PC-9 (cell line): ENCODE results near the gene ARHGEF9.

ENCODE experiments used
- EZH2 ChIP-seq: fragments of 200-600 bp; sonication (generic); IDR thresholded peaks from 2 replicates; pipeline ENCODE4 v1.8.0; 2017; ENCODE audit warnings: antibody characterized with exemption, low read depth
- TF ChIP-seq, protein P1 (sequence below): fragments of 200-600 bp; sonication (generic); conservative IDR thresholded peaks from 2 replicates; pipeline ENCODE4 v1.6.1; 2017; ENCODE audit warnings: mixed run types, antibody characterized with exemption, mild to moderate bottlenecking, moderate library complexity

DNA sequence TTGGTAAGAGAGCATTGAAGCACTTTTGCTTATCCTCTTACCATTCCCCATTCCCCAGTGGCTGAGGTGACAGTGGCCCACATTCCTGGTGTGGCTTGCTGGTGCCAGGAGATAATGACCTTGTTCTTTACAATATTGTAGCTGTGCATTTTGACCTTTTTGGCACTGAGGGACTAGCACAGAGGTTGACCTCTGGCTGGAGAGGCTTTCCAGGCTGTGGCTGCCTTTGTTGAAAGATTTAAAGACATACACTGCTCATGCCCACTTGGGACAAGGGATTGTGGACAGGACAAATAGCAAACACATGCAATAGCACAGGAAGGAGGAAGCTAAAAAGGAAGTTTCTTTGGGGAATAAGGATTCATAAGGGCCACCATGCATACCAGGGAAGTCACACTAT, 65.4 kb downstream of the ARHGEF9 start:
- TF ChIP-seq, protein P1, sequence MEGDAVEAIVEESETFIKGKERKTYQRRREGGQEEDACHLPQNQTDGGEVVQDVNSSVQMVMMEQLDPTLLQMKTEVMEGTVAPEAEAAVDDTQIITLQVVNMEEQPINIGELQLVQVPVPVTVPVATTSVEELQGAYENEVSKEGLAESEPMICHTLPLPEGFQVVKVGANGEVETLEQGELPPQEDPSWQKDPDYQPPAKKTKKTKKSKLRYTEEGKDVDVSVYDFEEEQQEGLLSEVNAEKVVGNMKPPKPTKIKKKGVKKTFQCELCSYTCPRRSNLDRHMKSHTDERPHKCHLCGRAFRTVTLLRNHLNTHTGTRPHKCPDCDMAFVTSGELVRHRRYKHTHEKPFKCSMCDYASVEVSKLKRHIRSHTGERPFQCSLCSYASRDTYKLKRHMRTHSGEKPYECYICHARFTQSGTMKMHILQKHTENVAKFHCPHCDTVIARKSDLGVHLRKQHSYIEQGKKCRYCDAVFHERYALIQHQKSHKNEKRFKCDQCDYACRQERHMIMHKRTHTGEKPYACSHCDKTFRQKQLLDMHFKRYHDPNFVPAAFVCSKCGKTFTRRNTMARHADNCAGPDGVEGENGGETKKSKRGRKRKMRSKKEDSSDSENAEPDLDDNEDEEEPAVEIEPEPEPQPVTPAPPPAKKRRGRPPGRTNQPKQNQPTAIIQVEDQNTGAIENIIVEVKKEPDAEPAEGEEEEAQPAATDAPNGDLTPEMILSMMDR, result no peak
- TF ChIP-seq EZH2, result no peak
